ENCODE data around the gene RBL1. TPM values are rescaled to one million over a fixed set of nuclear protein-coding genes. Genes with fewer than 3 reads are reported as not detected.

Gene RBL1
- total RNA-seq, 6 donors from 2014 or later, result 5.0 to 32.5 (median 10.4) TPM

GRCh38 chr20:36975099-36975818 is 120.5 kb downstream of the RBL1 start:
- no peaks in the 10 kb centered on the region for H3K27me3 ChIP-seq
- TF ChIP-seq, protein P1, sequence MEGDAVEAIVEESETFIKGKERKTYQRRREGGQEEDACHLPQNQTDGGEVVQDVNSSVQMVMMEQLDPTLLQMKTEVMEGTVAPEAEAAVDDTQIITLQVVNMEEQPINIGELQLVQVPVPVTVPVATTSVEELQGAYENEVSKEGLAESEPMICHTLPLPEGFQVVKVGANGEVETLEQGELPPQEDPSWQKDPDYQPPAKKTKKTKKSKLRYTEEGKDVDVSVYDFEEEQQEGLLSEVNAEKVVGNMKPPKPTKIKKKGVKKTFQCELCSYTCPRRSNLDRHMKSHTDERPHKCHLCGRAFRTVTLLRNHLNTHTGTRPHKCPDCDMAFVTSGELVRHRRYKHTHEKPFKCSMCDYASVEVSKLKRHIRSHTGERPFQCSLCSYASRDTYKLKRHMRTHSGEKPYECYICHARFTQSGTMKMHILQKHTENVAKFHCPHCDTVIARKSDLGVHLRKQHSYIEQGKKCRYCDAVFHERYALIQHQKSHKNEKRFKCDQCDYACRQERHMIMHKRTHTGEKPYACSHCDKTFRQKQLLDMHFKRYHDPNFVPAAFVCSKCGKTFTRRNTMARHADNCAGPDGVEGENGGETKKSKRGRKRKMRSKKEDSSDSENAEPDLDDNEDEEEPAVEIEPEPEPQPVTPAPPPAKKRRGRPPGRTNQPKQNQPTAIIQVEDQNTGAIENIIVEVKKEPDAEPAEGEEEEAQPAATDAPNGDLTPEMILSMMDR (IDR thresholded peaks at IDR 0.05), result no peak
- ATAC-seq (ENCODE audit: low FRiP score in 2 of 2) (no peak), DNase-seq (no peak)
- no peak overlapping the region for H3K4me3 ChIP-seq
- H3K4me1 ChIP-seq, result no peaks in the 10 kb centered on the region
- WGBS, 2 donors, result 59 to 65% methylated on average over 3 of the region's 3 CpGs
- H3K9me3 ChIP-seq, result no peaks in the 10 kb centered on the region
- no peaks in the 10 kb centered on the region for H3K36me3 ChIP-seq
- H3K27ac ChIP-seq, result no peak overlapping the region

- ATAC-seq (ENCODE audit: low FRiP score in 2 of 2), result no peak
- TF ChIP-seq POLR2AphosphoS5 (IDR thresholded peaks at IDR 0.05) (no peak), POLR2A (IDR thresholded peaks at IDR 0.05) (no peak), EP300 (IDR thresholded peaks at IDR 0.05) (no peak)
- TF ChIP-seq, protein P1 (IDR thresholded peaks at IDR 0.05), result no peak
- WGBS, 2 donors, result 80 to 83% methylated on average over 3 of the region's 3 CpGs
Observed at GRCh38 chr20:36974660-36975059, 121.1 kb downstream of the RBL1 start.

DNA sequence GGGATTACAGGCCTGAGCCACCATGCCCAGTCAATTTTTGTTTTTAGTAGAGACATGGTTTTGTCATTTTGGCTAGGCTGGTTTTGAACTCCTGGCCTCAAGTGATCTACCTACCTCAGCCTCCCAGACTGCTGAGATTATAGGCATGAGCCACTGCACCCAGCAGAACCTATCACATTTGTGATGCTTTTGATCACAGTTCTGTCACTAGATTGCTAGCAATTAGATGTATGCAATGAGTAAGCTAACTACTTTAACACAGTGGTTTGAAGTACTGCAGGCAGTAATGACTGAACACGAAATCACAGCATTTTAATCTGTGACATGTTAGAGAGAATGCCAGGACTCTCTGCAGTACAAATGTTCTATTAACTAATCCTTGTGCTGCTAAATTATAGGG is 124.7 kb downstream of the RBL1 start:
- TF ChIP-seq POLR2A (IDR thresholded peaks at IDR 0.05) (no peak), EP300 (IDR thresholded peaks at IDR 0.05) (no peak), POLR2AphosphoS5 (IDR thresholded peaks at IDR 0.05) (no peak)
- TF ChIP-seq, protein P1 (IDR thresholded peaks at IDR 0.05), result no peak
- DNase-seq, result no peak
- Histone ChIP-seq H3K36me3 (no peaks in the 10 kb centered on the region), H3K27ac (no peak overlapping the region), H3K4me3 (no peak overlapping the region), H3K27me3 (no peaks in the 10 kb centered on the region), H3K4me1 (peaks cover 0 to 6% (median 2%) of the 10 kb centered on the region in 4 donors), H3K9me3 (no peaks in the 10 kb centered on the region)
- ATAC-seq (ENCODE audit: low FRiP score in 2 of 2), result no peak
- 94 to 100% methylated on average over 1 of the region's 1 CpG for WGBS, 2 donors

More at GRCh38 chr20:36974660-36975059, 121.1 kb downstream of the RBL1 start:
- peaks cover 0 to 4% (median under 1%) of the 10 kb centered on the region in 4 donors for H3K4me1 ChIP-seq
- no peak overlapping the region for H3K4me3 ChIP-seq
- no peak overlapping the region for H3K27ac ChIP-seq
- H3K36me3 ChIP-seq, result no peaks in the 10 kb centered on the region
- no peak for DNase-seq
- H3K27me3 ChIP-seq, result no peaks in the 10 kb centered on the region
- H3K9me3 ChIP-seq, result no peaks in the 10 kb centered on the region

DNA sequence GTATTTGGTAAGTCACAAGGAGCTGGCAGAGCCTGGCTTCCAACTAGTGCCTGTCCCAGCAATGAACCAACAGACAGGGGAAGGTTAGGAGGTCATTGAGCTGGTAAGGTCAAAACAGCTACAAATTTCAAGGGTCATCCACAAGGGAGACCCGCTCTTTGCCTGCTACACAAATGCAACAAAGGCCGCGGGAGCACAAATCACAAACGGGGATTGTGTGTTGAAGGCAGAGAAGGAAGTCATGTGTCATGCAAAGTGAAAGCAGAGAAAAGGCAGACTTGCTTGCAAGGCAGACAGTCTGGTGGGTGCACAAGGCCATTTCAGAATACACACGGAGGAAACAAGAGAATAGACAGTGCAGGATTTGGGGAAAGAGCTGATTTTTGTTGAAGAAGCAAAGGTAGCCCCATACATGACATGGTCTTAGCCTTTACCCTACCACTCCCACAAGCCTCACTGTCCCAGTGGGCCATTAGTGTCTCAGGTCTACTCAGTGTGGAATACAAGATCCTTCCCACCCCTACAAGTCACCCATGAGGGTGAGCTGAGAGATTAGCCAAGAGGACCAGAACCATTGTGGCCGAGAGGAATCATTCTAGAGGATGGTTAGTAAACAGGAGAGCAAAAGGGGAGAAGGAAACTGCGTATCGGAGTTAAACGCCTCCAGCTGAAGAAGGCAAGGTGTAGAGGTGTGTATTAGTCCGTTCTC is 126.2 kb downstream of the RBL1 start:
- no peaks in the 10 kb centered on the region for H3K9me3 ChIP-seq
- H3K27ac ChIP-seq, result peak overlapping the region in 2 of 4 donors; percentile 26 to 63
- H3K4me1 ChIP-seq, result peaks cover 0 to 6% (median 2%) of the 10 kb centered on the region in 4 donors
- 72 to 73% methylated on average over 10 of the region's 10 CpGs for WGBS, 2 donors
- no peaks in the 10 kb centered on the region for H3K36me3 ChIP-seq
- H3K27me3 ChIP-seq, result no peaks in the 10 kb centered on the region
- ATAC-seq (ENCODE audit: low FRiP score in 2 of 2) (peak in 1 of 2 donors; percentile 24), DNase-seq (no peak)
- no peak overlapping the region for H3K4me3 ChIP-seq
- peak in 1 of 4 donors; percentile 21 for TF ChIP-seq POLR2A (IDR thresholded peaks at IDR 0.05)
- TF ChIP-seq, protein P1 (IDR thresholded peaks at IDR 0.05), result no peak
